ENCODE results near the gene PHACTR2. TPM values are rescaled to one million over a fixed set of nuclear protein-coding genes. Genes with fewer than 3 reads are reported as not detected.

The PHACTR2 gene
- total RNA-seq, 1 donor from 2014 or later, result 63.5 TPM

- no peak overlapping the region for H3K4me3 Mint-ChIP-seq
- peaks cover 19% of the 10 kb centered on the region for H3K36me3 Mint-ChIP-seq (ENCODE audit: low read depth)
- H3K27me3 Mint-ChIP-seq (ENCODE audit: insufficient read depth), result no peaks in the 10 kb centered on the region
- H3K27ac Mint-ChIP-seq, result no peak overlapping the region
- intact Hi-C loops (cut with micrococcal nuclease), result no loop called here
- no peak for DNase-seq (ENCODE audit: low spot score)
- H3K4me1 Mint-ChIP-seq (ENCODE audit: low read depth), result no peaks in the 10 kb centered on the region
- no peaks in the 10 kb centered on the region for H3K9me3 Mint-ChIP-seq
These were observed 74.7 kb downstream of the PHACTR2 start for GRCh38 chr6:143752459-143752858.

GRCh38 chr6:143753678-143754077 is 75.9 kb downstream of the PHACTR2 start:
- H3K27me3 Mint-ChIP-seq (ENCODE audit: insufficient read depth), result no peaks in the 10 kb centered on the region
- H3K9me3 Mint-ChIP-seq, result no peaks in the 10 kb centered on the region
- no peak for DNase-seq (ENCODE audit: low spot score)
- intact Hi-C loops (cut with micrococcal nuclease), result no loop called here
- H3K27ac Mint-ChIP-seq, result no peak overlapping the region
- peaks cover 4% of the 10 kb centered on the region for H3K4me1 Mint-ChIP-seq (ENCODE audit: low read depth)
- no peak overlapping the region for H3K4me3 Mint-ChIP-seq
- H3K36me3 Mint-ChIP-seq (ENCODE audit: low read depth), result peaks cover 23% of the 10 kb centered on the region

GRCh38 chr6:143754204-143754603 is 76.4 kb downstream of the PHACTR2 start:
- DNase-seq (ENCODE audit: low spot score), result no peak
- Mint-ChIP-seq H3K27ac (no peak overlapping the region), H3K27me3 (ENCODE audit: insufficient read depth) (no peaks in the 10 kb centered on the region), H3K4me1 (ENCODE audit: low read depth) (peaks cover 4% of the 10 kb centered on the region), H3K4me3 (no peak overlapping the region), H3K9me3 (no peaks in the 10 kb centered on the region), H3K36me3 (ENCODE audit: low read depth) (peaks cover 23% of the 10 kb centered on the region)
- intact Hi-C loops (cut with micrococcal nuclease), result no loop called here

GRCh38 chr6:143755301-143755744 is 77.6 kb downstream of the PHACTR2 start:
- Mint-ChIP-seq H3K4me3 (no peak overlapping the region), H3K27me3 (ENCODE audit: insufficient read depth) (no peaks in the 10 kb centered on the region), H3K36me3 (ENCODE audit: low read depth) (peaks cover 24% of the 10 kb centered on the region), H3K9me3 (no peaks in the 10 kb centered on the region), H3K4me1 (ENCODE audit: low read depth) (peaks cover 12% of the 10 kb centered on the region), H3K27ac (no peak overlapping the region)
- no peak for DNase-seq (ENCODE audit: low spot score)
- intact Hi-C loops (cut with micrococcal nuclease), result no loop called here

- no peak overlapping the region for H3K4me3 Mint-ChIP-seq
- peaks cover 14% of the 10 kb centered on the region for H3K4me1 Mint-ChIP-seq (ENCODE audit: low read depth)
- peaks cover 31% of the 10 kb centered on the region for H3K36me3 Mint-ChIP-seq (ENCODE audit: low read depth)
- no peaks in the 10 kb centered on the region for H3K27me3 Mint-ChIP-seq (ENCODE audit: insufficient read depth)
- H3K9me3 Mint-ChIP-seq, result no peaks in the 10 kb centered on the region
- intact Hi-C loops (cut with micrococcal nuclease), result no loop called here
- no peak for DNase-seq (ENCODE audit: low spot score)
- no peak overlapping the region for H3K27ac Mint-ChIP-seq
These were observed 79.6 kb downstream of the PHACTR2 start for GRCh38 chr6:143757346-143757832.

GRCh38 chr6:143758551-143758950 is 80.8 kb downstream of the PHACTR2 start:
- intact Hi-C loops (cut with micrococcal nuclease), result no loop called here
- H3K9me3 Mint-ChIP-seq, result no peaks in the 10 kb centered on the region
- no peak for DNase-seq (ENCODE audit: low spot score)
- no peak overlapping the region for H3K27ac Mint-ChIP-seq
- H3K4me3 Mint-ChIP-seq, result no peak overlapping the region
- peaks cover 28% of the 10 kb centered on the region for H3K36me3 Mint-ChIP-seq (ENCODE audit: low read depth)
- peaks cover 14% of the 10 kb centered on the region for H3K4me1 Mint-ChIP-seq (ENCODE audit: low read depth)
- H3K27me3 Mint-ChIP-seq (ENCODE audit: insufficient read depth), result no peaks in the 10 kb centered on the region

GRCh38 chr6:143759666-143760065 is 81.9 kb downstream of the PHACTR2 start:
- Mint-ChIP-seq H3K36me3 (ENCODE audit: low read depth) (peaks cover 29% of the 10 kb centered on the region), H3K4me1 (ENCODE audit: low read depth) (peaks cover 14% of the 10 kb centered on the region), H3K4me3 (no peak overlapping the region), H3K9me3 (no peaks in the 10 kb centered on the region), H3K27ac (peak overlapping the region; percentile 29), H3K27me3 (ENCODE audit: insufficient read depth) (no peaks in the 10 kb centered on the region)
- no peak for DNase-seq (ENCODE audit: low spot score)
- intact Hi-C loops (cut with micrococcal nuclease), result no loop called here

GRCh38 chr6:143761074-143761473 is 83.3 kb downstream of the PHACTR2 start:
- Mint-ChIP-seq H3K9me3 (no peaks in the 10 kb centered on the region), H3K4me1 (ENCODE audit: low read depth) (peaks cover 14% of the 10 kb centered on the region), H3K4me3 (no peak overlapping the region), H3K36me3 (ENCODE audit: low read depth) (peaks cover 24% of the 10 kb centered on the region), H3K27me3 (ENCODE audit: insufficient read depth) (no peaks in the 10 kb centered on the region), H3K27ac (no peak overlapping the region)
- intact Hi-C loops (cut with micrococcal nuclease), result no loop called here
- DNase-seq (ENCODE audit: low spot score), result no peak

GRCh38 chr6:143762126-143762525 is 84.4 kb downstream of the PHACTR2 start:
- H3K27ac Mint-ChIP-seq, result no peak overlapping the region
- H3K36me3 Mint-ChIP-seq (ENCODE audit: low read depth), result peaks cover 29% of the 10 kb centered on the region

GRCh38 chr6:143765422-143766184 is 87.8 kb downstream of the PHACTR2 start:
- DNase-seq (ENCODE audit: low spot score), result no peak
- Mint-ChIP-seq H3K4me1 (ENCODE audit: low read depth) (no peaks in the 10 kb centered on the region), H3K36me3 (ENCODE audit: low read depth) (peaks cover 31% of the 10 kb centered on the region), H3K4me3 (no peak overlapping the region), H3K27ac (no peak overlapping the region), H3K9me3 (no peaks in the 10 kb centered on the region), H3K27me3 (ENCODE audit: insufficient read depth) (no peaks in the 10 kb centered on the region)
- intact Hi-C loops (cut with micrococcal nuclease), result loop anchor here (5.0 kb wide), 1 partner anchor 47 kb away; no protein-coding TSS in a partner anchor

More at GRCh38 chr6:143762126-143762525, 84.4 kb downstream of the PHACTR2 start:
- H3K4me1 Mint-ChIP-seq (ENCODE audit: low read depth), result peaks cover 14% of the 10 kb centered on the region
- H3K9me3 Mint-ChIP-seq, result no peaks in the 10 kb centered on the region
- no peak overlapping the region for H3K4me3 Mint-ChIP-seq
- no peak for DNase-seq (ENCODE audit: low spot score)
- H3K27me3 Mint-ChIP-seq (ENCODE audit: insufficient read depth), result no peaks in the 10 kb centered on the region
- intact Hi-C loops (cut with micrococcal nuclease), result no loop called here

GRCh38 chr6:143766185-143766553 is 88.4 kb downstream of the PHACTR2 start:
- Mint-ChIP-seq H3K27me3 (ENCODE audit: insufficient read depth) (no peaks in the 10 kb centered on the region), H3K9me3 (no peaks in the 10 kb centered on the region), H3K36me3 (ENCODE audit: low read depth) (peaks cover 29% of the 10 kb centered on the region), H3K4me3 (no peak overlapping the region), H3K4me1 (ENCODE audit: low read depth) (no peaks in the 10 kb centered on the region), H3K27ac (no peak overlapping the region)
- intact Hi-C loops (cut with micrococcal nuclease), result loop anchor here (5.0 kb wide), 1 partner anchor 46 kb away; no protein-coding TSS in a partner anchor
- DNase-seq (ENCODE audit: low spot score), result no peak

- peaks cover 27% of the 10 kb centered on the region for H3K36me3 Mint-ChIP-seq (ENCODE audit: low read depth)
- no peak overlapping the region for H3K4me3 Mint-ChIP-seq
- no peaks in the 10 kb centered on the region for H3K27me3 Mint-ChIP-seq (ENCODE audit: insufficient read depth)
- H3K4me1 Mint-ChIP-seq (ENCODE audit: low read depth), result no peaks in the 10 kb centered on the region
- no peak for DNase-seq (ENCODE audit: low spot score)
- H3K27ac Mint-ChIP-seq, result no peak overlapping the region
- H3K9me3 Mint-ChIP-seq, result no peaks in the 10 kb centered on the region
- intact Hi-C loops (cut with micrococcal nuclease), result loop anchor here (5.0 kb wide), 1 partner anchor 45 kb away; no protein-coding TSS in a partner anchor
These were observed 89.7 kb downstream of the PHACTR2 start for GRCh38 chr6:143767433-143767832.

Measured in activated T-helper 1 cell treated with anti-CD3 and anti-CD28 coated beads, Interleukin-12 subunit alpha, Interleukin-12 subunit beta, Interleukin-2, Interleukin-4 antibody, amounts not matched to agents 30 ng/mL and 10 ng/mL and 1 ng/mL, durations not matched to agents 14 hours and 24 hours and 36 hours (primary cell).